Osteoblast (primary cell): ENCODE data around the gene ZFP36L2. TPM values are rescaled to one million over a fixed set of nuclear protein-coding genes. Genes with fewer than 3 reads are reported as not detected.

ENCODE experiments used
- DNase-seq: peaks from one replicate; pipeline ENCODE4 v3.0.0; 2011; ENCODE audit warnings: low spot score, mixed read lengths; ENCODE audit not compliant: insufficient read length; ENCODE audit errors: missing footprints
- H2AFZ ChIP-seq: 2 replicates; pipeline ENCODE4 v1.6.0; 2011; ENCODE audit warnings: mild to moderate bottlenecking, low read length
- H3K27ac ChIP-seq: 2 replicates; pipeline ENCODE4 v1.5.1; 2011; ENCODE audit warnings: mild to moderate bottlenecking, low read depth, low read length, moderate library complexity
- H3K27me3 ChIP-seq: 2 replicates; pipeline ENCODE4 v1.6.0; 2012; ENCODE audit warnings: mild to moderate bottlenecking, control low read depth, inconsistent platforms, low read length, moderate library complexity; ENCODE audit not compliant: insufficient read depth
- H3K36me3 ChIP-seq: 2 replicates; pipeline ENCODE4 v1.5.1; 2011; ENCODE audit warnings: mild to moderate bottlenecking, low read length, control low read depth, moderate library complexity; ENCODE audit not compliant: insufficient read depth
- H3K4me1 ChIP-seq: 2 replicates; pipeline ENCODE4 v1.5.1; 2011; ENCODE audit warnings: mild to moderate bottlenecking, low read length, control low read depth, moderate library complexity; ENCODE audit not compliant: insufficient read depth
- H3K4me2 ChIP-seq: 2 replicates; pipeline ENCODE4 v1.6.0; 2011; ENCODE audit warnings: mild to moderate bottlenecking, low read length; ENCODE audit not compliant: insufficient read depth
- H3K4me3 ChIP-seq: fragments of 200-600 bp; sonication (generic); 3 replicates; pipeline ENCODE4 v1.5.1; 2012; ENCODE audit warnings: mild to moderate bottlenecking, low read length, inconsistent platforms; ENCODE audit not compliant: insufficient read depth
- H3K79me2 ChIP-seq: 2 replicates; pipeline ENCODE4 v1.6.0; 2012; ENCODE audit warnings: mild to moderate bottlenecking, low read length, control low read depth, inconsistent platforms; ENCODE audit not compliant: insufficient read depth
- H3K9me3 ChIP-seq: 2 replicates; pipeline ENCODE4 v1.5.1; 2011; ENCODE audit warnings: low read depth, low read length, control low read depth
- H4K20me1 ChIP-seq: 2 replicates; pipeline ENCODE4 v1.6.0; 2012; ENCODE audit warnings: mild to moderate bottlenecking, low read length, control low read depth; ENCODE audit not compliant: insufficient read depth
- total RNA-seq: library from RNA; depleted of rRNA; stranded (reverse); fragments of >200 nt; gene quantifications from 2 replicates; pipeline ENCODE4 v1.2.3, GENCODE V29; 2012
- TF ChIP-seq, protein P1 (sequence below): IDR thresholded peaks from 2 replicates; pipeline ENCODE4 v1.5.1; 2011; ENCODE audit warnings: mild to moderate bottlenecking, low read depth, low read length, moderate library complexity; ENCODE audit errors: extremely low read depth

ZFP36L2 gene
- total RNA-seq, 1 donor: 15.6 TPM

- TF ChIP-seq, protein P1, sequence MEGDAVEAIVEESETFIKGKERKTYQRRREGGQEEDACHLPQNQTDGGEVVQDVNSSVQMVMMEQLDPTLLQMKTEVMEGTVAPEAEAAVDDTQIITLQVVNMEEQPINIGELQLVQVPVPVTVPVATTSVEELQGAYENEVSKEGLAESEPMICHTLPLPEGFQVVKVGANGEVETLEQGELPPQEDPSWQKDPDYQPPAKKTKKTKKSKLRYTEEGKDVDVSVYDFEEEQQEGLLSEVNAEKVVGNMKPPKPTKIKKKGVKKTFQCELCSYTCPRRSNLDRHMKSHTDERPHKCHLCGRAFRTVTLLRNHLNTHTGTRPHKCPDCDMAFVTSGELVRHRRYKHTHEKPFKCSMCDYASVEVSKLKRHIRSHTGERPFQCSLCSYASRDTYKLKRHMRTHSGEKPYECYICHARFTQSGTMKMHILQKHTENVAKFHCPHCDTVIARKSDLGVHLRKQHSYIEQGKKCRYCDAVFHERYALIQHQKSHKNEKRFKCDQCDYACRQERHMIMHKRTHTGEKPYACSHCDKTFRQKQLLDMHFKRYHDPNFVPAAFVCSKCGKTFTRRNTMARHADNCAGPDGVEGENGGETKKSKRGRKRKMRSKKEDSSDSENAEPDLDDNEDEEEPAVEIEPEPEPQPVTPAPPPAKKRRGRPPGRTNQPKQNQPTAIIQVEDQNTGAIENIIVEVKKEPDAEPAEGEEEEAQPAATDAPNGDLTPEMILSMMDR: no peak
- no peaks in the 10 kb centered on the region for H3K9me3 ChIP-seq
- peaks cover 30% of the 10 kb centered on the region for H3K36me3 ChIP-seq
- no peaks in the 10 kb centered on the region for H3K27me3 ChIP-seq
- peaks cover 47% of the 10 kb centered on the region for H3K79me2 ChIP-seq
- peak overlapping the region; percentile 83 for H3K27ac ChIP-seq
- H3K4me3 ChIP-seq: peak overlapping the region; percentile 90
- H2AFZ ChIP-seq: no peak overlapping the region
- H3K4me2 ChIP-seq: peak overlapping the region; percentile 69
- H4K20me1 ChIP-seq: peaks cover 19% of the 10 kb centered on the region
- peaks cover 56% of the 10 kb centered on the region for H3K4me1 ChIP-seq
- DNase-seq: peak; percentile 87
Observed at GRCh38 chr2:43224571-43225092, 1.8 kb downstream of the ZFP36L2 start.

DNA sequence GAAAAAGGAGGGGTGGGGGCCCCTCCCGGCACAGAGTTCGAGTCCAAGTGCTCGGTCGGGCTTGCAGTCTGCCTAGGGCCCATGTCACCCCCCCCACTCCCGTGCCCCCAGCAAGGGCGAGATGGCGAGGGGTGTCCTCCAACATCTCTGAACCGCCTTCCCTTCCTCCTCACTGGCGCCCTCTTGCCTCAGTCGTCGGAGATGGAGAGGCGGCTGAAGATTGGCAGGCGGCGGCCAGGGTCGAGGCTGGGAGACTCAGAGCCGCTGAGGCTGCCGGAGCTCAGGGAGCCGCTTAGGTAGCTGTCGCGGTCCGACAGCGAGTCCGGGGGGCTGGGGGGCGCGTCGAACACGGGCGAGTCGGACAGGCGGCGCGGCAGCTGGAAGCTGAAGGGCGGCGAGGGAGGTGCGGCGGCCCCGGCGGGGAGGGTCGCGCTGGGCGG lies 2.3 kb downstream of the ZFP36L2 start:
- Histone ChIP-seq H3K36me3 (peaks cover 30% of the 10 kb centered on the region), H2AFZ (no peak overlapping the region), H3K4me3 (peak overlapping the region; percentile 90), H3K27me3 (no peaks in the 10 kb centered on the region), H3K27ac (peak overlapping the region; percentile 88), H3K79me2 (peaks cover 49% of the 10 kb centered on the region), H3K4me1 (peaks cover 56% of the 10 kb centered on the region), H3K4me2 (peak overlapping the region; percentile 85), H4K20me1 (peaks cover 19% of the 10 kb centered on the region), H3K9me3 (no peaks in the 10 kb centered on the region)
- TF ChIP-seq, protein P1: peak; percentile 25
- peak; percentile 79 for DNase-seq

DNA sequence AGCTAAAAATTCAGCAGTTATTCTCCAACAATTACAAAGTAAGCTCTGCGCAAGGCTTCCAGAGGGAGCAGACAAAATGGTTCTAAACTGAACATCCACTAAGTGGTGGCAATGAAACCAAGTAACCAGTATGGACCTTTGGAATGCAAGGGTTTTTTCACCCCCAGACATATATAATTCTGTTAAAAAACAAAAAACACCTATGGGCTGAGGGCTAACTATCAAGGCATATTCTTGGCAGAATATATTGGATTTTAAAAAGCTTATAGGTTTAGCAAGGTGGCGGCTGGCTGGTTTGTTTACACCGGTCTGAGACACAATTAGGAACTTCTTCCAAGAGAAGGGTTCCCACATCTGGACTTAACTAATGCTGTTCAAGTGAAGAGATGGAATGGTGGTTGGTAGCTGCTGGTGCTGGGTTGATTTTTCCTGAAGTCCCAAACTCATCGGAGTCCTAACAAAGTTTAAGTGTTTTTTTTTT lies 2.8 kb downstream of the ZFP36L2 start:
- peaks cover 19% of the 10 kb centered on the region for H4K20me1 ChIP-seq
- no peaks in the 10 kb centered on the region for H3K9me3 ChIP-seq
- no peaks in the 10 kb centered on the region for H3K27me3 ChIP-seq
- peak overlapping the region; percentile 90 for H3K4me3 ChIP-seq
- H3K36me3 ChIP-seq: peaks cover 30% of the 10 kb centered on the region
- peak overlapping the region; percentile 85 for H3K4me2 ChIP-seq
- peaks cover 56% of the 10 kb centered on the region for H3K4me1 ChIP-seq
- H3K79me2 ChIP-seq: peaks cover 51% of the 10 kb centered on the region
- peak overlapping the region; percentile 88 for H3K27ac ChIP-seq
- peak; percentile 81 for DNase-seq
- TF ChIP-seq, protein P1: no peak
- no peak overlapping the region for H2AFZ ChIP-seq

DNA sequence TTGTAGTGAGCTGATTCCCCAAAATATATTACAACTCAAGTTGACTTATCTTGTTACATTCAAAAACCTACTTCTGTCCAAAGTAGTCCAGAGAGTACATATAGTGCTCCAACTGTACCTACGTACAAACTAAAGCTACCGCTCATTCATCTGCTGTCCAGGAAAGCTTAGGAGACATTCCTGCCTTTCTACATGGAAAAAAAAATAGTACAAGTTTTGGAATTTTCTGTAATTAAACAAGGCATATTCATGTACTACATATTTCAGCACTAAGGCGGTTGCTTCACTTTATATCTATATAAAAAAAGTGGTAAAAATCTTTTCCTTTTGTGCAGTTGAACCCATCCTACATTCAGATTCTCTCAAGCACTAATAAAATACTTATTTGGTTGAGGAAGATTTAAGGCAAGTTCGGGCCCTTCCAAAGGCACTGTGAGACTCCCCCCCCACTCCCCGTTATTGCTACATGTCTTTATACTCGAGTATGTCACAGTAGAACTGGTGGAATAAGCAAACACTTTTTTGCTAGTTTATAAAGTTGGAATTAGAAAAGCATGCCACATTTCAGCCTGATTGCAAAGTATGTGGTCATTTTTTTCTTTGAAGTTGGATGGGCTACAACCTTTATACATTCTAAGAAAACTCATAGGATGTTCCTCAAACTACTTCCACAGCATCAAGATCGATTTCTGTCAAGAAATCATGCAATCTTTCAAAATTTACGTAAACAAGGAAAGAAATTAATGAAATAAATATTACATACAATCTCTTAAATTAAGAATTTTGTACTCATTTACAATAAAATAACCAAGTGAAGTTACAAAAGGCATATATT lies 3.7 kb downstream of the ZFP36L2 start:
- TF ChIP-seq, protein P1: no peak
- Histone ChIP-seq H3K9me3 (no peaks in the 10 kb centered on the region), H3K27me3 (no peaks in the 10 kb centered on the region), H3K4me2 (peak overlapping the region; percentile 85), H3K79me2 (peaks cover 53% of the 10 kb centered on the region), H3K4me1 (peaks cover 56% of the 10 kb centered on the region), H2AFZ (no peak overlapping the region), H3K27ac (peak overlapping the region; percentile 88), H3K36me3 (peaks cover 30% of the 10 kb centered on the region), H4K20me1 (peaks cover 19% of the 10 kb centered on the region), H3K4me3 (peak overlapping the region; percentile 90)
- peak; percentile 79 for DNase-seq
